ENCODE data around the gene KCNK17. TPM values are rescaled to one million over a fixed set of nuclear protein-coding genes. Genes with fewer than 3 reads are reported as not detected.

Gene KCNK17
- total RNA-seq, 1 experiment from 2014 or later, result not detected

DNA sequence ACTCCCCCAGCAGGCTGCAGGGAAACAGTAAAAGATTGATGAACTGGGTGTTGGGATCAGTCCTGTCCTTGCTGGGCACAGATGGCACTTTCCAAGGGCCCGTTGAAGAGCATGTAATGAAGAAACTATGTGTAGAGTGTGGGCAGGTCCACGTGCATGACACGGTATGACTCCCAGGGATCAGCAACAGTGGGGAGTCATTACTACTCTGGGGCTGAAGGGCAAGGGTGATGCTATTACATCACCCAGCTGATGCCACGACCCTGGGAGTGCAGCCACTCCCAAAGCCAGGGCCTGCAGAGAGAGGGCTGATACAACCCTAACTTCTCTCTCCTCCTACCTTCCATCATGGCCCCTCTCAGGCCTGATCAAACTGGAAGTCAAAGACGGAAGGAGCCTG is 20.1 kb downstream of the KCNK17 start:
- Mint-ChIP-seq H3K27me3 (ENCODE audit: insufficient read depth, unreplicated experiment) (no peaks in the 10 kb centered on the region), H3K4me3 (ENCODE audit: unreplicated experiment) (no peak overlapping the region), H3K36me3 (ENCODE audit: insufficient read depth, unreplicated experiment) (no peaks in the 10 kb centered on the region), H3K9me3 (ENCODE audit: unreplicated experiment) (peaks cover 2% of the 10 kb centered on the region), H3K4me1 (ENCODE audit: low read depth, unreplicated experiment) (peaks cover 16% of the 10 kb centered on the region), H3K27ac (ENCODE audit: unreplicated experiment) (no peak overlapping the region)
- TF ChIP-seq, protein P1, sequence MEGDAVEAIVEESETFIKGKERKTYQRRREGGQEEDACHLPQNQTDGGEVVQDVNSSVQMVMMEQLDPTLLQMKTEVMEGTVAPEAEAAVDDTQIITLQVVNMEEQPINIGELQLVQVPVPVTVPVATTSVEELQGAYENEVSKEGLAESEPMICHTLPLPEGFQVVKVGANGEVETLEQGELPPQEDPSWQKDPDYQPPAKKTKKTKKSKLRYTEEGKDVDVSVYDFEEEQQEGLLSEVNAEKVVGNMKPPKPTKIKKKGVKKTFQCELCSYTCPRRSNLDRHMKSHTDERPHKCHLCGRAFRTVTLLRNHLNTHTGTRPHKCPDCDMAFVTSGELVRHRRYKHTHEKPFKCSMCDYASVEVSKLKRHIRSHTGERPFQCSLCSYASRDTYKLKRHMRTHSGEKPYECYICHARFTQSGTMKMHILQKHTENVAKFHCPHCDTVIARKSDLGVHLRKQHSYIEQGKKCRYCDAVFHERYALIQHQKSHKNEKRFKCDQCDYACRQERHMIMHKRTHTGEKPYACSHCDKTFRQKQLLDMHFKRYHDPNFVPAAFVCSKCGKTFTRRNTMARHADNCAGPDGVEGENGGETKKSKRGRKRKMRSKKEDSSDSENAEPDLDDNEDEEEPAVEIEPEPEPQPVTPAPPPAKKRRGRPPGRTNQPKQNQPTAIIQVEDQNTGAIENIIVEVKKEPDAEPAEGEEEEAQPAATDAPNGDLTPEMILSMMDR (IDR thresholded peaks at IDR 0.05; ENCODE audit: insufficient read depth in 1 of 2, low read depth in 1 of 2, low read length in 1 of 2, severe bottlenecking in 1 of 2, unreplicated experiment in 1 of 2), result no peak
- Histone ChIP-seq H3K27me3 (replicated peaks; ENCODE audit: control insufficient read depth, insufficient read depth, low read length) (no peaks in the 10 kb centered on the region), H3K36me3 (ENCODE audit: control insufficient read depth, insufficient read depth, low read length) (no peaks in the 10 kb centered on the region), H3K4me3 (ENCODE audit: low read depth, low read length) (no peak overlapping the region), H3K4me1 (peaks cover 12% of the 10 kb centered on the region; the same call in 1 of the 2 replicates), H3K9me3 (no peaks in the 10 kb centered on the region)
- POLR2A ChIA-PET, result no interaction called here
- intact Hi-C loops (cut with micrococcal nuclease; ENCODE audit: unreplicated experiment), result no loop called here
- no TSS peak for BruUV-seq (replicated peaks)
- CTCF ChIA-PET, result interaction anchor here (0.6 kb wide), 1 partner anchor 26 kb away, joined by 3 read pairs; no protein-coding TSS in a partner anchor
- DNase-seq, result no peak

DNA sequence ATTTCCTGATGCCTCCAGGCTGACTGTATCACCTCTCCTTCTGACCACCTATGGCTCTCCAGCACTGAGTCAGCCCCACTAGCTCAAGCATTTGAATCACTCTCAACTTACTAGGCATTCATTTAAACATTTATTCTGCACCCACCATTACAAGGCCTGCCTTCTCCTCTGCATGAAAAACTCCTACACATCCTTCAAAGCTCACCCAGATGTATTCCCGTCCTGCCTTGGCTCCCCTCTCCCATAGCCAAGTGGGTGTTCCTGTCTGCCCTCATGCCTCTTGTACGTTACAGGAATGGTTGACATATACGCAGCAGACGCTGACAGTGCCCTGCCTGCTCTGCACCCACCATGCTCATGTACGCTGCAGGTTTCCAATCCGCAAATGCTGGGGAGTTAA is 21.6 kb downstream of the KCNK17 start:
- ChIA-PET CTCF (no interaction called here), POLR2A (no interaction called here)
- H3K27me3 Mint-ChIP-seq (ENCODE audit: insufficient read depth, unreplicated experiment), result no peaks in the 10 kb centered on the region
- H3K4me1 Mint-ChIP-seq (ENCODE audit: low read depth, unreplicated experiment), result peaks cover 11% of the 10 kb centered on the region
- Histone ChIP-seq H3K4me1 (peaks cover 2% of the 10 kb centered on the region; the same call in 1 of the 2 replicates), H3K4me3 (ENCODE audit: low read depth, low read length) (no peak overlapping the region), H3K9me3 (no peaks in the 10 kb centered on the region), H3K27me3 (replicated peaks; ENCODE audit: control insufficient read depth, insufficient read depth, low read length) (no peaks in the 10 kb centered on the region), H3K36me3 (ENCODE audit: control insufficient read depth, insufficient read depth, low read length) (no peaks in the 10 kb centered on the region)
- no peaks in the 10 kb centered on the region for H3K36me3 Mint-ChIP-seq (ENCODE audit: insufficient read depth, unreplicated experiment)
- no peak overlapping the region for H3K4me3 Mint-ChIP-seq (ENCODE audit: unreplicated experiment)
- TF ChIP-seq, protein P1 (IDR thresholded peaks at IDR 0.05; ENCODE audit: insufficient read depth in 1 of 2, low read depth in 1 of 2, low read length in 1 of 2, severe bottlenecking in 1 of 2, unreplicated experiment in 1 of 2), result no peak
- H3K27ac Mint-ChIP-seq (ENCODE audit: unreplicated experiment), result no peak overlapping the region
- no TSS peak for BruUV-seq (replicated peaks)
- peaks cover 17% of the 10 kb centered on the region for H3K9me3 Mint-ChIP-seq (ENCODE audit: unreplicated experiment)
- DNase-seq, result no peak
- intact Hi-C loops (cut with micrococcal nuclease; ENCODE audit: unreplicated experiment), result no loop called here

DNA sequence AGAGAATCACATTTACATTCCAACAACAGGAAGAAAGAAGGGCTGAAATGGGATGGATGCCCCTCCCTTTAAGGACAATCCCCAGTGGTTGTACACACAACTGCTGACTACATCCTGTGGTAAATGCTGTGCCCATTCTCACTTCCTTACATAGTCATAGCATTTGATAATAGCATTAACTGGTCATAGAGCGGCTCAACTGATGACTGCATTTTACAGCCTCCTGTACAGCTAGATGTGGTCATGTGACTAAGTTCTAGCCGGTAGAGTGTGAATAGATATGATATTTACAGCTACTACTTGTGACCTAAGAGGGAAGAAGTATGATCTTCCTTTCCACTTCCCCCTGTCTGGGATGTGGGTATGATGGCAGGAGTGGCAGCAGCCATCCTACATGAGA is 24.7 kb downstream of the KCNK17 start:
- H3K36me3 Mint-ChIP-seq (ENCODE audit: insufficient read depth, unreplicated experiment), result no peaks in the 10 kb centered on the region
- ChIA-PET CTCF (no interaction called here), POLR2A (no interaction called here)
- Histone ChIP-seq H3K36me3 (ENCODE audit: control insufficient read depth, insufficient read depth, low read length) (no peaks in the 10 kb centered on the region), H3K27me3 (replicated peaks; ENCODE audit: control insufficient read depth, insufficient read depth, low read length) (no peaks in the 10 kb centered on the region), H3K4me3 (ENCODE audit: low read depth, low read length) (no peak overlapping the region), H3K4me1 (no peaks in the 10 kb centered on the region), H3K9me3 (no peaks in the 10 kb centered on the region)
- no peaks in the 10 kb centered on the region for H3K4me1 Mint-ChIP-seq (ENCODE audit: low read depth, unreplicated experiment)
- H3K27me3 Mint-ChIP-seq (ENCODE audit: insufficient read depth, unreplicated experiment), result no peaks in the 10 kb centered on the region
- no peak for DNase-seq
- no peak overlapping the region for H3K4me3 Mint-ChIP-seq (ENCODE audit: unreplicated experiment)
- no TSS peak for BruUV-seq (replicated peaks)
- TF ChIP-seq, protein P1 (IDR thresholded peaks at IDR 0.05; ENCODE audit: insufficient read depth in 1 of 2, low read depth in 1 of 2, low read length in 1 of 2, severe bottlenecking in 1 of 2, unreplicated experiment in 1 of 2), result no peak
- intact Hi-C loops (cut with micrococcal nuclease; ENCODE audit: unreplicated experiment), result no loop called here
- H3K9me3 Mint-ChIP-seq (ENCODE audit: unreplicated experiment), result peaks cover 18% of the 10 kb centered on the region
- H3K27ac Mint-ChIP-seq (ENCODE audit: unreplicated experiment), result no peak overlapping the region

Measured in Caco-2 (cell line).